HG03060 (cell line): ENCODE measurements around the gene HOXB1.

Source experiments
- ATAC-seq: cut with Tn5 transposase; IDR thresholded peaks from one replicate; pipeline ENCODE4 v1.9.1; 2021; ENCODE audit warnings: low read depth, moderate number of reproducible peaks; ENCODE audit not compliant: unreplicated experiment

The HOXB1 gene

GRCh38 chr17:48530887-48531272, at the start of gene HOXB1:
TSS of gene HOXB1 (minus strand) at chr17:48531011. CDS start at chr17:48530904, 107 bp downstream.
- no peak for ATAC-seq

DNA sequence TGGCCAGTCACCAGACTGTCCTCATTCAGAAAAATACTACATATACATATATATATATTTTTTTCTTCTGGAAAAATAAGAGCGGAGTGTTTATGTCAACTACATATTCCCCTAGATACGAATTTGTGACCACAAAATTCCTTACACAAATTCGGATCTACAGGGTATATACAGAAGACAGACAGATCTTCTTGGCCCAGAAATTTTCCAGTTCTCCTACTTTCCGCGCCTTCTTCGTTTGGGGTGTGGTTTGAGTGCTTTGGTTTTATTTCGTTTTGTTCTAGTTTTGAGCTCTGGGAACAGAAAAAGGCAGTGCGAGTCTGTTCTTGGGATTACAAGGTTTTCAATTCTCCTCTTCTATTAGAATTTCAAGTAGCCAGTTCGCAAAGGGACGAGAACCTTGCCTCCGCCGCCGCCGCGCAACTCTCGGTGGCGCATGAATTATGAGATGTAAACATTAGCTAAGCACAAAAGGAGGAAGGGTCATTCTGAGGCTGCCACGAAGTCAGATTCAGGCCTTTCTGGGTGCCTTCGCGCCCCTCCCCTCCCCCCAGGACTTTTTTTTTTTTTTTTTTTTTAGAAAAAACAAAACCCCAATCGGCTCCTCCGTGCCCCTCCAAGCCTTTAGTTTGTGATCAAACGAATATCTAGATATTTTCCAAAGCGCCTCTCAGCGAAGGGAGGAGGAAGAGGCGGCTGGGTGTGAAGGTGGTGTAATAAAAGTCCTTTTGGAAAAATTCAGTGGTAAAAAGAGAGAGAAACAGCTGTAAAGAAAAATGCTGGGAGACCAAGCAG, 49.1 kb upstream of the HOXB1 start:
- no peak for ATAC-seq

GRCh38 chr17:48579471-48579759, 48.6 kb upstream of the HOXB1 start:
- ATAC-seq, result no peak

DNA sequence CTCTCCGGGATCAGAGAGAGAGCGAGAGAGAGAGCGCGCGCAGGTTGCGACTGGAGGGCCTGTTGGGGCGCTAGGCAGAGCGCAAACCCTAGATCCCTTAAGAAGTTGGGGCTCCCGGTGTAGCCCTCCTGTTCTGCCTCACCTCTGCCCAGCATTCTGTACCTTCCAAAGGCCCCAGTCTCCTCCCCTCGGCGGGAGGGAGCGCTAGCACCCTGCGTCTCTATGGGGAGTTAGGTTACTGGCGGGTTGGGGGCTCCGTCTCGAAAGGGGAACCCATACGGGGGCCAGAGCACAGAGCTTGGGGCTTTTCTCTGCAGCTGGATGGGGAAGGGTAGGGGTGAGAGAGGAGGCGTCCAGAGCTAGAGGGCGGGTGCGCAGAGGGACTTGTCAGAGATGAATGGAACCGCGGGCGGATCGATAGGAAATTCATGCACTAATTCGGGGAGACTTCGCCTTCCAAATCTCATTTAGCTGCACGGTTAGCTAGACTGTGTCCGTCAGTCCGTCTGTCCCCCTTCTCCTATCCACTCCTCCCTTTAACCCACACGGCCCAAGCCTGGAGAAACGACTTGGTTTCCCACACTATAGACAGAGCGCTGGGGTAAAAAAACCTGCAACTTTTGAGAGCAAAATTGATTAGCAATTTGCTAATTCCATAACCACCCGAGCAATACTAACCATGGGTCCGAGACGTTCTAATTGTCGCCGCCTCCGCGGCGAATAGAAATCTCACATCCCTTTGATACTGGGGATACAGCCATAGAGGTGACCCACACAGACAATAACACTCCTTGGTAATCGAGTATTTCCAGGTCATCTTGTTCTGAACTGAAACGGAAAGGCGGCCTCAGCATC, 48.0 kb upstream of the HOXB1 start:
- no peak for ATAC-seq

GRCh38 chr17:48577946-48578615, 47.3 kb upstream of the HOXB1 start, which contains the start of gene HOXB4:
TSS of gene HOXB4 (minus strand) at chr17:48578350. CDS start at chr17:48578319, 31 bp downstream.
- ATAC-seq, result no peak

- ATAC-seq, result no peak
Observed at GRCh38 chr17:48577330-48577945, 46.6 kb upstream of the HOXB1 start.

DNA sequence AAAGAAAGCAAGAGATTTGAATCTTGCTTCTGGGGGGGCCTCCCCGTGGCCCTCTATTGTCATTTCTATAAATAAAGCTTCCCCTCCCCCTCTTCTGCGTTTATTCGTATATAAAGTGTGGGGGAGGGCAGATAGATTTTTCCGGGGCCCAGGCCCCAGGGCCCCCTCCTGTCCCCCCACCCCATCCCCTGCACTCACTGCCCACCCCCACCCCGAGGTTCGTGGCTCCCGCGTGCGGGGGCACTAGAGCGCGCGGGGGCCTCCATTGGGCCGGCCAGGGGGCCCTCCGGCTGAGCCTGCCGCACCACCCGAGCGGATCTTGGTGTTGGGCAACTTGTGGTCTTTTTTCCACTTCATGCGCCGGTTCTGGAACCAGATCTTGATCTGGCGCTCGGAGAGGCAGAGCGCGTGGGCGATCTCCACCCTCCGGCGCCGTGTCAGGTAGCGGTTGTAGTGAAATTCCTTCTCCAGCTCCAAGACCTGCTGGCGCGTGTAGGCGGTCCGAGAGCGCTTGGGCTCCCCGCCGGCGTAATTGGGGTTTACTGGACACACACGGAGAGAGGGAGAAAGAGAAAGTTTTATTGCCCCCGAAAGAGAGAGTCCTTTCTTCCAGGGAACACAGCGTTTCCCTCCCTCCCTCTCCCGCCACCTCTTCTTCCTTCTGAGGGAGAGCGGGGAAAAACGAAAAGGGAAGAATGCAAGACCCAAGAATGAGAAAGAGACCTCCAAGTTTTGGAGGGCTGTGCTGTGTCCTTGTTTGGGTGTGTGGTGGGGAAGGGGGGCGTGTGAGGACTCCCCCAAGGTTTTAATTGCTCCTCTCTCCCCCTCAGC, 45.9 kb upstream of the HOXB1 start:
- no peak for ATAC-seq

DNA sequence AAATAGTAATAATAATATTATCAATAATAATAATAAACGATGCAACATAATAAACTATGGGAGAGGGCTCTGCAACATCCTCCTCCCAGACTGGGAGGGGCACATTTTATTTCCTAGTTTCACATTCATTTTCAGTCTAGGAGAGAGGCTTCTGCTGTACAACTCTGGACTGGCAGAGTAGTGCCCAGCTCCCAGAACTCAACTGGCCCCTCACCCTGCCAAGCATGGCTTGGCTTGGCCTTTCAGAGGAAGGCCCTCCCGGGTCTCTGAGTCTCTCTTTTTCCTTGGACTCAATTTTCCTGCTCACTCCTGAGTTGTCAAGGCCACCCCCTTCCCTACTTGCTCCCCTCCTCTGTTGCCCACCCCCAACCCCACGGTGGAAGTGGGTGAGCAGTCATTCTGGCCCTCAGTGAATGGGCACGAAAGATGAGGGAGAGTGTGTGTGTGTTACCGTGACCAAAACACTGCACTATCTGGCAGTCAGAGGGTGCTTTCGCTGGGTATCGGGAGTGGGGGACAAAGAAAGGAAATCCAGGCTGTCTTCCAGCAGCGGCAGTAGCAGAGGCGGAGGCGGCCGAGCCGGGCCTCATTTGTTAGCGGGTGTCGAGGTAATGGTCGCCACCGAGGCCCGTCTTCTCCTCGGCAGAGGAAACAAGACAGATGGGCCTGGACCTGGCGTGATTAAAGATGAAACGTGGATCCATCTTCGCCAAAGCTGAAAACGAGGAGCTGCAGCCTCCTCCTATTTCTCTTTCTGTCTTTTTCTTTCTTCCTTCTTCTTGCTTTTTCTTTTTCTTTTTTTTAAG, 45.1 kb upstream of the HOXB1 start:
- ATAC-seq, result no peak

- ATAC-seq, result no peak
Observed at GRCh38 chr17:48575066-48575582, 44.3 kb upstream of the HOXB1 start.

DNA sequence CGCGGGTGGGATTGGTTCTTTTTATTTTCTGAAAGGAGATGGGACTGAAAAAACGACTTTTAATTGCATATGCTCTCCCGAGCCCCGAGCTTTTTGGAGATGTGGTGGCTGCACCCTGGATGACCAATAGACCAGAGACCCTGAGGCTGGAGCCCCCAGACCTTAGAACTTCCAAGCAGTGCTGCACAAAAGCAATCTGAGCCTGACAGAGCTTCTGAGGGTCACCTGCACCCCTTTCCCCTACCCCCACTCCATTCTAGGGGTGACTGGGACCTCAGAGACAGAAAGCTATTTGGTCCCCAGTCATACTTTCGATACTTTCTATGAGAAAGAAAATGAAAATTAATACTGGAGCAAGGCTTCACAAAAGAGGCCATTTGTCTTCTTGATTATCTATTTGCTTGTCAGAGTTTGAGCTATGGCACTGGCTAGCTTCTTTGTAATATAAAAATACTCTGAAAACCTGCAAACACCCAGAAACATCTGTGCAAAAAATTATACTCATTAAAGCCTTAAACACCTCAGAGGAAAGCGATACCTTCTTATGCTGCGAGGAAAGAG, 43.8 kb upstream of the HOXB1 start:
- no peak for ATAC-seq

GRCh38 chr17:48571826-48572417, 41.1 kb upstream of the HOXB1 start:
- ATAC-seq, result no peak

DNA sequence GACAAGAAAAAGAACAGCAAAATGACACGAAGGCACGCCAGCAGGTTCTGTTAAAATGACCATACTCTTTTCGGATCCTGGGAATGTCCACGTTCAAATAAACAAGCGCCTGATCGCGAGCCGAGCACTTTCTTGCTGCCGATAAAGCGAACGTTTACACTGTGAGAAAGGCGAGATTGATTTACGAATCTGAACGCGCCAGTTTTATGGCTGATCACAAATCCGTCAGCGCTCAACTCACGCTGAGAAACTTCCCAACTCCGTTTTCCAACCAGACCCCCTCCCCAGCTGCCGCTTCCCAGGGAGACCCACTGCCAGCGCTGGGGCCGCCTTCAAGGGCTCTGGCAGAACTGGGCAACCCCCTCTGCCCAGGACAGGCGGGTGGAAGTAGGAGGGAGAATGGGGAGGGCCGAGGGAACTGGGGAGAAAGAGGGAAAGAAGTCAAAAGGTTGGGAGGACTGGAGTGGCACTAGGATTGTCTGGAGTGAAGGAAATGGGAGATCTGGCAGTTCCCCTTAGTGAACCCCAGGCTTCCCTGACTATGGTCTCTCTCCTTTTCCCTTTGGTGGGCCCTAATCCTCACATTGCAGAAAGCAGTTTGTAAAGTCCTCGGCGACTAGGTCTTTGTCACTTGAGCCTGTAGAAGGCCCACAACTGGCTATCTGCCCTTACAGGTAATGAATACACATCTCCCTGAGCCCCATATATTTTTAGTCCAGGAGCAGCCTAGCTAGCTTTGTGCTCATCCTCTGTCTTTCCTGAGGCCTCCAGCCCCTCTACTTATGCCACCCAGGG, 40.4 kb upstream of the HOXB1 start:
- no peak for ATAC-seq

DNA sequence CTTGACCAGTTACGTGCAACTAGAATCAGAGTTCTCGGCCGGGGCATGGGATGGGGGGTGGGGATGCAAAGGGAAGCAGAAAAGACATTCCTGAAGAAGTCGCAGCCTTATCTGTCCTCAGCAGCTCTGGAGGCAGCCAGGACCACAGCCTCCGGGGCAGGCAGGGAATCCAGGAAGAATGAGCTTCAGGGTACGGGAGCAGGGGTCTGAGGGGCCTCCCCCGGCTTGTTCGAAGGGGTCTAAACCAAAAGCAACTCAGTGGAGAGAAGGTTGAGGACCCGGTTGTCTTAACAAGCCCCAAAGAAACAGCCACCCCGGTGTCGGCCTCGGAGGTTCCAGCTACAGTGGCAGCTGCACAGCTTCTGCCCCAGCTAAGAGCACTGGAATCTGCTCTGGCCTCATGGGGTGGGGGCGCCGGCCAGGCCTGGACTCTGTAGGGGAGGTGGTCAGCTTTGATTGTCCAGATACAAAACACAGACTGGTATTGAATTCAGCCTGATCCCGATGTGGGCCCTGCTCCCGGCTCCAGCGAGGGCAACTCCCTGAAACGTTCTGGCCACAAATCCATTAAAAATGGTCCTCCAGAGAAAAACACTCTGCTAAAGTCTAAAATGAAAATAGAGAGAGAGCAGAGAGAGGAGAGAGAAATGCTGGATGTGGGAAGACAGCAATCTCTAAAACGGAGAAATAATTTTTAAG, 39.7 kb upstream of the HOXB1 start:
- no peak for ATAC-seq

DNA sequence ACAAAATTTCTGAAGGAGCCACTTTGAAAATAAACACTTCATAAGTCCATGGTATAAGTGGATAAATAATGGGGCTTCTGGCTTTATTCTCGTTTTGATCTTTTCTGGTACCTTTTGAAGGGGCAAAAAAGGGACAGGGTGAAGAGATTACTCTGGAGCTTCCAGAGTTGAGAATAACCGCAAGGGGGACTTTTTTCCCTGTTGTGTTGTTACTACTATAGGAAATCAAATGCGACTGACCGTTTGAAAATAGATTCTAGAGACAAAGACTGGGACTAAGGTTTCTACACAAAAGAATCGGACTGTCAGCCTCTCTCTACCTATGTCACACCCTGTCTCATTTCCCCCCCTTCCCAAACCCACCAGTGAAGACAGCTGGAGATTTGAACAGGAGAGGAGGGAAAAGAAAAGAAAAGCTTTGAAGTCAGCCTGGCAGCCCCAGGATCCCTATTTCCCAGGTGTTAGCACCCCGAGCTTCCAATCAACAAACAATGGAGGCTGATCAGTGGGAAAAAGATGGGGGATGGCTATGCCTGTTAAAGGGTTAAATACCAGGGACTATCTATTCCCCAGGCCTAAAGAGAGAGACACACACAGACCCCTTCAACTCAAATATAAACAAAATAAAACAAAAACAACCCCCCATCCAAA, 39.0 kb upstream of the HOXB1 start:
- no peak for ATAC-seq

DNA sequence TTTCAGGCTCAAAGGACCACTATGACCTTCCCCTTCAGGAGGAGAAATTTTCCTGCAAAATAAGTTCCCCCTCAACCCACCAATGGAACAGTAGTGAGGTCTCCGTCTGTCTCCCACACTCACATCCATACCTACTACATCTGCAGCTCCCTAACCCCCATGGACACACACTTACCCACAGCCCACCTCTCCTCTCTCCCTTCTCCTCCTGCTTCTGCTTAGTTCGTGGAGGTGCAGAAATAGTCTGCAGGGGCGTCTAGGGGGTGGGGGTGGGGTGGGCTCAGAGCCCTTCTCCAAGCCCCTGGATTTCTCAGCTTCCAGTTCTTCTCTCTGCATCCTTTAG, 38.4 kb upstream of the HOXB1 start:
- ATAC-seq, result no peak

DNA sequence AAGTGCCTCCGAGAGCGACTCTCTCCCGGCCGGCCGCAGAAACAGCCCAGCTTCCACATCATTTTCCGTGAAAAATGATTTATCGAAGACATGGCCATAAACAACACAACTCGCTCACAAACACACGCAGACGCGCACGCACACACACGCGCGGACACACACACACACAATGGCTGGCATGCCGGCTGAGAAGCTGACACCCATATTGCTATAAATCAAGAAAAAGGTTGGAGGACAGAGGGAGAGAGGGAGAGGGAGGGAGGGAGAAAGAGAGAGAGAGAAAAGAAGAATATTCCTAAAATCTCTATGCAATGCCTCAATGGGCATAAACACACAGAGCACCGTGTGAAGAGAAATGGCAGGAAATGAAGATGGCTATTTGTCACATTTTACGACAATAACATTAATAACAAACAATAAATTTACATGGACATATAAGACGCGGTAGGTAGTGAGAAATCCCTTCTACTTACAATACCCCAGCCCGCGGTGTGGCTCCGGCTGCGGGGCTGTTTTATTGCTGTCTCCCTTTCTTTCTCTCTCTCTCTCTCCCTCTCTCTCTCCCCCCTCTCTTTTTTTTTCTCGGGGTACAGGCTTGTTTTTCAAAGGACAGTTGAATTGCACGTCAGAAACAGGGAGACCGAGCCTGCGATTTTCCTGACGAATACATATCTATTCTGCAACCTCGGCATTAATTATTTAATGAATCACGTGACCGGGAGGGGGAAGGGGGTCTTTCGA, 37.9 kb upstream of the HOXB1 start:
- no peak for ATAC-seq
